ENCODE measurements around the gene SLC7A6. TPM values are rescaled to one million over a fixed set of nuclear protein-coding genes. Genes with fewer than 3 reads are reported as not detected.
A peak's percentile ranks its signal among the peaks of the same experiment; 100 is the strongest.

Gene SLC7A6
- total and polyA plus RNA-seq, 10 of the 15 experiments (the other 5 are each of a cell fraction or from before 2014, with no cell fraction given) = 8.2 to 60.4 (median 28.6) TPM

GRCh38 chr16:68273896-68274295 lies 9.6 kb downstream of the SLC7A6 start:
- H3K27me3 ChIP-seq (replicated peaks in 1 of 2; ENCODE audit: control insufficient read depth in 2 of 2, insufficient read depth in 2 of 2, low read length in 1 of 2) = no peaks in the 10 kb centered on the region
- peak overlapping the region; percentile 45; the same call in 1 of the 2 replicates for H3K4me2 ChIP-seq (ENCODE audit: control insufficient read depth, insufficient read depth)
- 0 out of 2 replicates have a peak overlapping the region, but pooled peaks have one; percentile 0 for H3K27ac ChIP-seq (ENCODE audit: control insufficient read depth, insufficient read depth)
- POLR2A ChIA-PET = interaction anchor here (1.0 to 12.2 kb wide), 4 partner anchors 12 to 27 kb away, joined by 3 to 177 read pairs (median 3); no protein-coding TSS in a partner anchor
- 78% methylated on average over 8 of the region's 8 CpGs for WGBS (ENCODE audit: insufficient coverage, insufficient replicate concordance, low lambda C conversion rate, missing lambda C conversion rate)
- peaks cover 9 to 18% of the 10 kb centered on the region in 2 experiments; a peak in 3 of 4 replicates for H3K36me3 ChIP-seq (ENCODE audit: control insufficient read depth in 2 of 2, insufficient read depth in 2 of 2, low read length in 1 of 2)
- H3K4me3 ChIP-seq = no peak overlapping the region
- CTCF ChIA-PET = interaction anchor here (0.7 to 4.4 kb wide), 4 partner anchors 11 to 190 kb away, joined by 4 to 40 read pairs (median 6); partner anchors contain the start of genes PRMT7, SLC7A6 and SLC7A6OS
- BruUV-seq (replicated peaks) = no TSS peak
- H4K20me1 ChIP-seq (ENCODE audit: control insufficient read depth, insufficient read depth) = no peaks in the 10 kb centered on the region
- in situ Hi-C loops (cut with MboI) = no loop called here
- intact Hi-C loops (cut with micrococcal nuclease; ENCODE audit: unreplicated experiment) = no loop called here
- RAD21 ChIA-PET (ENCODE audit: unreplicated experiment) = interaction anchor here (1.3 to 4.1 kb wide), 3 partner anchors 11 to 37 kb away, joined by 3 to 32 read pairs (median 10); partner anchors contain the start of genes PRMT7 and SLC7A6OS
- no peak for DNase-seq (ENCODE audit: low read depth, low spot score)
- H3K9me3 ChIP-seq (replicated peaks; ENCODE audit: control insufficient read depth, insufficient read depth, low read length) = no peaks in the 10 kb centered on the region
- H2AFZ ChIP-seq (ENCODE audit: control insufficient read depth, low read depth, low read length) = no peak overlapping the region
- FAIRE-seq = no peak
- SMC1A ChIA-PET (ENCODE audit: uncharacterized antibody, unreplicated experiment) = interaction anchor here (1.3 to 18.5 kb wide), 4 partner anchors 5 to 16 kb away, joined by 5 to 253 read pairs (median 136); partner anchors contain the start of gene SLC7A6
- ATAC-seq = no peak
- peaks cover 42% of the 10 kb centered on the region for H3K4me1 ChIP-seq (ENCODE audit: control insufficient read depth, insufficient read depth, low read length)
- H3K9ac ChIP-seq (ENCODE audit: control insufficient read depth, insufficient read depth, low read length) = no peak overlapping the region
- peaks cover 55% of the 10 kb centered on the region for H3K79me2 ChIP-seq (ENCODE audit: control insufficient read depth, insufficient read depth, low read length)
- TF ChIP-seq TCF7 (IDR thresholded peaks at IDR 0.05; ENCODE audit: borderline replicate concordance) (no peak), SIN3A (IDR thresholded peaks at IDR 0.05; ENCODE audit: low read depth, low read length) (no peak), NFIC (IDR thresholded peaks at IDR 0.05; ENCODE audit: low read depth, low read length) (no peak), HCFC1 (IDR thresholded peaks at IDR 0.05; ENCODE audit: low read length) (no peak), SMAD5 (IDR thresholded peaks at IDR 0.05; ENCODE audit: low read depth) (no peak), NRF1 (conservative IDR thresholded peaks at IDR 0.05; ENCODE audit: low read depth, low read length) (no peak), ZNF24 (IDR thresholded peaks at IDR 0.05) (no peak), KAT2A (conservative IDR thresholded peaks at IDR 0.05; ENCODE audit: control insufficient read depth, low read depth, low read length) (no peak), ASH2L (IDR thresholded peaks at IDR 0.05; ENCODE audit: borderline replicate concordance, low read depth) (no peak), ETV6 (conservative IDR thresholded peaks at IDR 0.05 in 1 of 2, IDR thresholded peaks at IDR 0.05 in 1 of 2; ENCODE audit: borderline replicate concordance in 1 of 2, low read depth in 1 of 2) (no peak), BACH1 (IDR thresholded peaks at IDR 0.05; ENCODE audit: borderline replicate concordance) (no peak), SMAD1 (IDR thresholded peaks at IDR 0.05; ENCODE audit: low read depth, partially characterized antibody) (no peak), ZNF207 (IDR thresholded peaks at IDR 0.05; ENCODE audit: borderline replicate concordance) (no peak), POU2F2 (IDR thresholded peaks at IDR 0.05; ENCODE audit: borderline replicate concordance, low read depth, low read length) (no peak), FOS (IDR thresholded peaks at IDR 0.05; ENCODE audit: borderline replicate concordance, extremely low read depth, insufficient read length) (no peak), EED (IDR thresholded peaks at IDR 0.05; ENCODE audit: low read depth) (no peak), HSF1 (IDR thresholded peaks at IDR 0.05; ENCODE audit: low read depth, low read length) (no peak)

Data from GM12878 (cell line).